Glomerular visceral epithelial cell (primary cell): ENCODE measurements around the gene C1orf74.

Source experiments
- DNase-seq: peaks from one replicate; pipeline ENCODE4 v3.0.0-alpha.2; 2016; ENCODE audit errors: extremely low spot score

C1orf74 gene

GRCh38 chr1:209772126-209772525, 12.2 kb downstream of the C1orf74 start:
- DNase-seq: no peak

GRCh38 chr1:209770636-209771415, 13.5 kb downstream of the C1orf74 start:
- DNase-seq: no peak

- DNase-seq: no peak
These were observed 14.4 kb downstream of the C1orf74 start for GRCh38 chr1:209769971-209770370.

- DNase-seq: peak; percentile 51
These were observed 15.0 kb downstream of the C1orf74 start for GRCh38 chr1:209769171-209769904.

- no peak for DNase-seq
These were observed 16.0 kb downstream of the C1orf74 start for GRCh38 chr1:209768354-209768774.

- no peak for DNase-seq
These were observed 16.7 kb downstream of the C1orf74 start for GRCh38 chr1:209767706-209768105.

GRCh38 chr1:209767096-209767495, 17.3 kb downstream of the C1orf74 start:
- DNase-seq: no peak

- DNase-seq: no peak
These were observed 18.3 kb downstream of the C1orf74 start for GRCh38 chr1:209766051-209766450.

- no peak for DNase-seq
These were observed 23.2 kb downstream of the C1orf74 start for GRCh38 chr1:209761011-209761635.

- no peak for DNase-seq
These were observed 24.5 kb downstream of the C1orf74 start for GRCh38 chr1:209759829-209760359.

- DNase-seq: no peak
These were observed 26.0 kb downstream of the C1orf74 start for GRCh38 chr1:209758400-209758799.

- no peak for DNase-seq
These were observed 27.5 kb downstream of the C1orf74 start for GRCh38 chr1:209756615-209757445.

- DNase-seq: no peak
These were observed 28.3 kb downstream of the C1orf74 start, which contains the start of gene TRAF3IP3 for GRCh38 chr1:209755926-209756614. Gene TRAF3IP3 (plus strand): TSS chr1:209756053. CDS start chr1:209760040, 3,987 bp downstream.

- no peak for DNase-seq
These were observed 29.1 kb downstream of the C1orf74 start for GRCh38 chr1:209755256-209755655.

- no peak for DNase-seq
These were observed 31.5 kb downstream of the C1orf74 start for GRCh38 chr1:209752890-209753289.

GRCh38 chr1:209751627-209752231, 32.6 kb downstream of the C1orf74 start:
- DNase-seq: no peak

- no peak for DNase-seq
These were observed 34.6 kb downstream of the C1orf74 start for GRCh38 chr1:209749670-209750323.

GRCh38 chr1:209749205-209749604, 35.2 kb downstream of the C1orf74 start:
- DNase-seq: no peak

- no peak for DNase-seq
These were observed 35.7 kb downstream of the C1orf74 start for GRCh38 chr1:209748620-209749019.
